Non-pigmented ciliary epithelial cell (primary cell): Measurements from ENCODE around the gene OR5AC2.
A peak's percentile ranks its signal among the peaks of the same experiment; 100 is the strongest.

Experiments
- DNase-seq: peaks from one replicate; pipeline ENCODE4 v3.0.0-alpha.2; 2010; ENCODE audit warnings: low read depth

The OR5AC2 gene, protein sequence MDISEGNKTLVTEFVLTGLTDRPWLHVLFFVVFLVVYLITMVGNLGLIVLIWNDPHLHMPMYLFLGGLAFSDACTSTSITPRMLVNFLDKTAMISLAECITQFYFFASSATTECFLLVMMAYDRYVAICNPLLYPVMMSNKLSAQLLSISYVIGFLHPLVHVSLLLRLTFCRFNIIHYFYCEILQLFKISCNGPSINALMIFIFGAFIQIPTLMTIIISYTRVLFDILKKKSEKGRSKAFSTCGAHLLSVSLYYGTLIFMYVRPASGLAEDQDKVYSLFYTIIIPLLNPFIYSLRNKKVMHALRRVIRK

DNA sequence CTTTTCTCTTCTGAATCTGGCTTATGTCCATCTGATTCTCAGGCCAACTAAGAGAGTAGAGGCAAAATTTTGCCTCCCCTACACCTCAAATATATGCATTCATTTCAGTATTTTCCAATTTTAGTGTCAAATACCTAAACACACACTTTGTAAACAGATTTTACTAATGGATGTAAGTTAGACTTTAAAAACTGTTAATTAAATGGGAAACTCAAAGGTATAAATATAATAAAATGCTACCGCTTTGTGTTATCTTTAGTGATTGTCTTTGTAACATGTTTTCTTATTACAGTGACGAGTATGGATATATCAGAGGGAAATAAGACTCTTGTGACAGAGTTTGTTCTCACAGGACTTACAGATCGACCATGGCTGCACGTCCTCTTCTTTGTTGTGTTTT, at the start of gene OR5AC2:
Gene OR5AC2 (plus strand): TSS at position 301 of the 400 bp plus-strand sequence. CDS start 0 bp downstream, at position 301.
- no peak for DNase-seq

DNA sequence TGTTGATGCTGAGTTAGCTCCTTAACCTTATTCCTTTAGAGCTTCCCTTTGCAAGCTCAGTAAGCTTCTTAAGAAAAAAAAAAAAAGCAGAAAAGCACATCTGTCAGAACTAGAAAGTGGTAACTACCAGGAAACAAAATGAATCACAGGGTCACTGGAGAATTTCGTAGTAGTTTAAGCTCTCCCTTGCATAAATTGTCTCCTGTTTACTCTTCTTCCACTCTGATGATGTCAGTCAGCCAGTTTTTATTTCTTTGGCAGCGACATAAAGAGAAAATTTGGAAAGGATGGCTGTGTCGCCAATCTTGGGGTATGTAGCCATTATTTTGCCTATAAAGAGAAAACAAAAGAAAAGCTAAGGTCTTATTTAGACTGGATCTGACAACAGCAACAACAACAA, 48.7 kb upstream of the OR5AC2 start:
- DNase-seq, result no peak

DNA sequence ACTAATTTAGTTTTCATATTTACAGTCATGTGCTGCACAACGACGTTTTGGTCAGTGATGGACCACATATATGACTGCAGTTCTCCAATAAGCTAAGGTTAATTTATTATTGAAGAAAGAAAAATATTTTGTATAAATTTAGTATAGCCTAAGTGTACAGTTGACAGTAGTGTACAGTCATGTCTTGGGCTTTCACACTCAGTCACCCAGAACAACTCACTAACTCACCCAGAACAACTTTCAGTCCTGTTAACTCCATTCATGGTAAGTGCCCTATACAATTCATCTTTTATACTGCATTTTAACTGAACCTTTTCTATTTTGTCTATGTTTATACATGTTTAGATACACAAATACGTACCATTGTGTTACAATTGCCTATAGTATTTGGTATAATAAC, 48.1 kb upstream of the OR5AC2 start:
- no peak for DNase-seq

DNA sequence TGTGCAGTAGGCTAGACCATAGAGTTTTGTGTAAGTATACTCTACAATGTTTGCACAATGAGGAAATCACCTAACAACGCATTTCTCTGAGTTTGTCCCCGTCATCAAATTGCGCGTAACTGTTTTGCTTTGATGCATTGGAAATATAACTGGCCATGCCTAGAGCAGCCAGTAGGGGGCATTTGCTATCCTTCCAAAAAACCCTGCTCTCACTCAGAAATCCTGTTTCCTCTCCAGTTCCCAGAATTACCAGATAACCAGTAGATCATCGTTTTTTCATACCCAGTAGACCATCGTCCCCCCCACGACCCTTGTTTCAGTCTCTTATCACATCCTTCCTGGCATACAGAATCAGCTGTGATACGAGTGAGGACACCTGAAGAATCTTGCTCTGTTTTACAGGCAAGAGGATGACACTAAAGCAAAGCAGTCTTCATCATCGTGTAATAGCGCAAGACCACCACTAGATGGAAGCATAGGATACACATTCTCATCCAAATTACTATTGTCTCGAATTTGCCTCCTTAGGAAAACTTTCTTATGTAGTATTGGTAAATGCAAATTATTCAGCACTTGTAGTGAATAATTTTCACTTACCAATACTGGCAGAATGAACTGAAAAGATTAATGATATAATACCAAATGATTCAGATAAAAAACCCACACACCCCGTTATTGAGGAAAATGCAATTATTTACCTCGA, 47.5 kb upstream of the OR5AC2 start:
- DNase-seq, result peak; percentile 55

DNA sequence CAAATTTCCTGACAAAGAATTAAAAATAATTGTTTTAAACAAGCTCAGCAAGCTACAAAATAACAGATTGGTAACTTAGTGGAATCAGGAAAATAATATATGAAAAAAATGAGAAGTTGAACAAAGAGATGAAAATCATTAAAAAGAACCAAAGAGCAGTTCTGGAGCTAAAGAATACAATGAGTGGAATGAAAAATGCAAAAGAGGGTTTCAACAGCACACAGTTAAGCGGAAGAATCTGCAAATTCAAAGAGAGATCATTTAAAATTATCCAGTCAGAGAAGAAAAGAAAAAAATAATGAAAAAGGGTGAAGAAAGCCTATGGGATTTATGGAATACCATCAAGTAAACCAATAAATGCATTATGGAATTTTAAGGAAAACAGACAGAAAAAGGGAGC, 45.6 kb upstream of the OR5AC2 start:
- DNase-seq, result no peak

DNA sequence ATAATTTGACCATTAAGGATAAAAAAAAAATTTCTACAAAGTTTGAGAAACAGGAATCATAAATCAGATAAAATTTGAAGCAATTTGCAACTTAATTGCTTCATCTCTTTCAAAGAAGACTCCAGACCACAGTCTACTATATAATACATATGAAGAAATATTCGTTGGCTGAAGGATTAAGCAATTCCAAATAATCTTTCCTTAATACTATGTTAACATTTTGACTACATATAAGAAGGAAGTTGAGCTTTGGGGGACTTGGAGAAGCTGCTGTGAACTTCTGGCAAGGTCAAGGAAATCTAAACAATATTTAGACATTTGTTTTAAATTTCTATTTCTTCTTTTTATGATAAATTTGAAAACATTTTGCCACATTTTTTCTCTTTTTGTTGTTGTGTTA, 38.4 kb upstream of the OR5AC2 start:
- DNase-seq, result no peak

DNA sequence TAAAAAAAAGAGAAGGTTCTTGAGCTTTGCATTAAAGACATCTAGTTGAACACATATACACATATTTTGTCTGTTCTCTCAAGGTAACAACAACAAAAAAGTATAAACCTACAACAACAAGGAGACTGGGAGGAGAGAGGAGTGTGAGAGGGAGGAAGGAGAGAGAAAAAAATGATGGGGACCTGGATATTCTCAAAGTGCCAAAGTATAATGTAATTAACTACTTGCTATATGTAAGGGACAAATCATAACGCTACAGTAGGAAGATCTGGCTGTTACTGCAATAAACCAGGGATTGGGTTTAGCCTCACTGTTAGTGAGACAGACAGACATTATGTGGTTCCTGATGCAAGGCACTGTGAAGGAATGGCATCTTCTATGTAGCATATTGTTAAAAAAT, 37.7 kb upstream of the OR5AC2 start:
- DNase-seq, result no peak

DNA sequence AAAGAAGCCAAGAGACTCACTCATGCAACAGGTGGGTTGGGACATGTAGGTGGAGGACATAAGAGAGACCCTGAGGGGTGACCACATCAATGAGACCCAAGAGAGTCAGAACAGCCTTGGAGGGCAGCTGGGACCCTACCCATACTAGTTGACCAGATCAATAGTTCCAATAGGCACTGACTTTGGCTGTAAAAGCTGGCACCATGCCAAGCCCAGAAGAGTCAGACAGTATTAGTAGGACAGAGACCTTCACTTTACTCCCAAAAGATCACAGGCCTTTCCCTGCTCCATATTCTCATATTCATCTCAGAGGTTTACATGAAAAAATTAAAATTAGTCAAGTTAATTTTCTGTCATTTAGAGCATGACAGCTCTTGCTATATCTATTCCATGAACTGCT, 30.9 kb upstream of the OR5AC2 start:
- no peak for DNase-seq

DNA sequence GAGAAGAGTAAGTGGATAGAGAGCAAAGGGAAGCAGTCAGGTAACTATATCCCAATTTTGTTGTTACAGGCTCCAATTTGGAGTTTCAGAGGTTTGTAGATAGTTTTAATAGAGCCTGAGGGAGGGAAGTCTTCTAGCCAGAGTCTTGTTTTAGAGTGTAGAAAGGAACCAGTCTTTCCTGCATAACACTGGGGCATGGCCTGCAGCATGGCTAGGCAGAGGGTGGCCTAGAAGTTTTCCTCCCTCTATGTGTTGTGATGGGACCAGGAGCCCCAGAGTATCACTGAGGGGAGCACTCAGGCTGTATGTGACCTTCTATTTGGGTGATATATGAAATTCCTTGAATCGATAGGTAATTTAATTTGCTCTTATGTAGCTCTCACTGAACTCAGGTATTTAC, 29.3 kb upstream of the OR5AC2 start:
- DNase-seq, result no peak

DNA sequence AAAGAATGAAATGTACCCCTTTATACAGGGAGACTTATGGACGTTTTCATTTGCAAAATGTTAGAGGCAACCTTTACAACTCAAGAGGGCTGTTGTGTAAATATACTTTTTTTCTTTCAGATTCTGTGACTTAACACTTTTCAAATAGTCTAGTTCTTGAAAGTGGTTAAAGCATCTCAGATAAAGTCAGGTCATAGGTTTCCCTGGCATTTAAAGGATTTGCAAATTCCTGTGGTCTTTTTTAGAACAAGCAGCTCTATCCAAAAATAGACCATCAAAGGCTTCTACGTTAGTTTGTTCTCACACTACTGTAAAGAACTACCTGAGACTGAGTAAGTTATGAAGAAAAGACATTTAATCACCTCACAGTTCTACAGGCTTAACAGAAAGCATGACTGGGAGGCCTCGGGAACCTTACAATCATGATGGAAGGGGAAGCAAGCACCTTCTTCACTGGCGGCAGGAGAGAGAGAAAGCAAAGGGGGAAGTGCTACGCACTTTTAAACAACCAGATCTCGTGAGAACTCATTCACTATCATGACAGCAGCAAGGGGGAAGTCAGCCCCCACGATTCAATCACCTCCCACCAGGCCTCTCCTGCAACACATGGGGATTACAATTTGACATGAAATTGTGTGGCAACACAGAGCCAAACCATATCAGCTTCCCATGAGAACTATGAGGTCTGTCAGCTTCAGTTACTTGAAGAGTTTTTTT, 28.6 kb upstream of the OR5AC2 start:
- DNase-seq, result no peak

DNA sequence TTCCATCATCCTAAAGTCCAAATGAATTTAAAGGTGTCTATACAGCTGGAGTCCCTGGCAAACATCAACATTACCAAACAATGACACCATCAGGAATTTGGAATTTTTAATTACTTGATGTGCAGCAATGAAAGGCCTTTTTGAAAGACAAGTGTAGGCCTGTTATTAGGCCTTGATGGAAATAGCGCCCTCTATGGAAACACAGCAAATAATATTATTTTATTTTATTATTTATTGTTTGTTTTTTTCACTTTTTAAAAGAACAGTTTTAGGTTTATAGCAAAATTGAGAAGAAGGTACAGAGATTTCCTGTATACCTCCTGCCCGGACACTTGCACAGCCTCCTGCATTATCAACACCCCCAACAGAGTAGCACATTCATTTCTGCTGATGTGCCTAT, 18.1 kb upstream of the OR5AC2 start:
- DNase-seq, result no peak

DNA sequence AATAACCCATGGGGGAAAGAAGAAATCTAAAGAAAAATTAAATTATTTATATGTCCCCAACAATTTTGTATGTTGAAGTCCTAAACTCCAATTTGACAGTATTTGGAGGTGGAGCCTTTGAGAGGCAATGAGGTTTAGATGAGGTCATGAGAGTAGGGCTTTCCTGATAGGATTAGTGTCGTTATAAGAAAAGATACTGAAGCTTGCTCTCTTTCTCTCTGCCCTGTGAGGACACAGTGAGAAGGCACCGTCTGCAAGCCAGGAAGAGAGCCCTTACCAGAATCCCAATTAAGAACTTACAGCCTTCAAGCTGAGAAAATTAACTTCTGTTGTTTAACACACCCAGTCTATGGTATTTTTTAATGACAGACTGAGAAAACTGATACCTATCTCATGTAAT, 16.1 kb upstream of the OR5AC2 start:
- DNase-seq, result no peak

DNA sequence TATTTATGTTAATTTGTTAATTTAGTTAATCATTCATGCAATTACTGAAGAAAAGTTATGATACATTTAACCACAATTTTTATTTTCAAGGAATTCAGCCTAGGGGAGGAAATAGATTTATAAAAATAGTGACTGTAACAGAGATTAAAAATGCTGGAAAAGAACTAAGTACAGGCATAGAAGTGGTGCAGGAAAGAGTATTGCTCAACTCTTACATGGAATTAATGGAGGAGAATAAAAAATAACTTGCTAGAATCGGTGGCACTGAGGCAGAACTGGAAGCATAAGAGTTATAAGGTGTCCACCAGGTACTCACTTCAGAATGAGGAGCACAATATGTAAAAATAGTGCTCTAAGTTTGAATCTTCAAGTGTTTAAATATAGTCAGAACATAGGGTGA, 13.5 kb upstream of the OR5AC2 start:
- no peak for DNase-seq

DNA sequence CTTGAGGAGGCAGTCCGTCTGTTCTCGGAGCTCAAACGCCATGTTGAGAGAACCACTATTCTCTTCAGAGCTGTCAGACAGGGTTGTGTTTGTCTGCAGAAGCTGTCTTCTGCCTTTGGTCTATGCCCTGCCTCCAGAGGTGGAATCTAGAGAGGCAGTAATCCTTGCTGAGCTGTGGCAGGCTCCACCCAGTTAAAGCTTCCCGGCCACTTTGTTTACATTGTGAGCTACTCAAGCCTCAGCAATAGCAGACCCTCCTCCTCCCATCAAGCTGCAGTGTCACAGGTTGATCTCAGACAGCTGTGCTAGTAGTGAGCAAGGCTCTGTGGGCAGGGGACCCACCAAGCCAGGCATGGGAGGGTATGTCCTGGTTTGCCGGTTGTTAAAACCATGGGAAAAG, 8.9 kb downstream of the OR5AC2 start:
- DNase-seq, result no peak

DNA sequence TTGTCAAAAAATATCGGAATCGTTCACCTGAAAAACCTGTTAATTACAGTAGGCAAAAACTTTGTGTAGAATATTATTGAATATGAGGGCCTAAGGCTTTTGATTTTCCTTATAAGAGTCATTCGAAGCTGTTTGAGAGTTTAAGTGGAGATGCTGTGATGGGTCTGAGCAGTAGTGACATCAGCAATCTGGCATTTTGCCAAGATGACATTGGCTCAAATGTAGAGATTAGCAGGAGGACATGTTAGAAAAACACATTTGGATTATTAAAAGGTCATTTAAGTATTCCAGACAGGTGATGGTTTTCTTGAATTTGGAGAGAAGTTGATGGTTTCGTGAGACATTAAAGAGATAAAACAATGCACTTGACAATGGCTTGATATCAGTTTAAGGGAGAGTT, 12.9 kb downstream of the OR5AC2 start:
- DNase-seq, result no peak

DNA sequence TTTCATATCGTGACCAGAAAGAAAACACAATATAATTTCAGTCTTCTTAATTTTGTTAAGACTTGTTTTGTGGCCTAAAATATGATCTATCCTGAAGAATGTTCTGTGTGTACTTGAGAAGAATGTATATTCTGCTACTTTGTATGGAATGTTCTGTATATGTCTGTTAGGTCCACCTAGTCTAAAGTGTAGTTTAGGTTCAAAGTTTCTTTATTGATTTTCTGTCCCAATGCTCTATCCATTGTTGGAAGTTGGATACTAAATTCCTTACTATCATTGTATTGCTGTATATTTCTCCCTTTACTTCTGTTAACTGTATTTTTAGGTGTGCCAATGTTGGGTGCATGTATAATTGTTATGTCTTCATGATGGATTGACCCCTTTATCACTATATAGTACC, 21.2 kb downstream of the OR5AC2 start:
- DNase-seq, result no peak

DNA sequence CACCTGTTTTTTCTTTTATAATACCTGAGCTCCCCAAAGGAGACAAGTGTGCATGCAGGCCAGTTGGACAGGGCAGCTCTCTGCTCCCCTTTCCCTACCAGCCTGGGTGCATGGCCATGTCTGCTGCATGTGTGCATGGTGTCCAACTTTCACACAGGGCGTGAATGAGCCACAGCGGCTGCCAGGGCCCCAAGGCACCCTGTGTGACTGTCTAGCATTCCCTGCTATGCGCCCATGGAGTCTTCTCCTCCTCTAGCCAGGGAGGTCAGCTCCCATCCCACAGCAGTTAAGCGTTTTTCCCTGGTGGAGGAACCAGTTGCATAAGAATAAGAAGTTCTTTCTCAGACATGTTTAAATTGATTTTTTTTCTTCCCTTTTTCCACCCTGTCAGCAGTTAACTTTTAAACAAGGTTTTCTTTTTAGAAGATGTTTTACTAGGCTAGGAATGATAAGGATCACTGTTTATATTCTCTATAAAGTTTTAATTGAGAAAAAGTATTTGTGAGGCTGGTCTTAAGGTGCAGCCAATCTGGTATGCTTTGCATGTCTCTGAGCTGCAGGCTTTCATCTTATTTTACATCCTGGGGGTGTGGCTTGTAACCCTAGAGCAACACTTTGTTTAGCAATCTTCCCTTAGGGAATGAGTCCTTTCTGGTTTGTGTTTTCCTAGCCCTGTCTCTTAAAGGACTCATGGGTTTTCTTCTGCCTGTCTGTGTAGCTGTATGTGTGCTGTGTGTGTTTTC, 23.0 kb downstream of the OR5AC2 start:
- no peak for DNase-seq

DNA sequence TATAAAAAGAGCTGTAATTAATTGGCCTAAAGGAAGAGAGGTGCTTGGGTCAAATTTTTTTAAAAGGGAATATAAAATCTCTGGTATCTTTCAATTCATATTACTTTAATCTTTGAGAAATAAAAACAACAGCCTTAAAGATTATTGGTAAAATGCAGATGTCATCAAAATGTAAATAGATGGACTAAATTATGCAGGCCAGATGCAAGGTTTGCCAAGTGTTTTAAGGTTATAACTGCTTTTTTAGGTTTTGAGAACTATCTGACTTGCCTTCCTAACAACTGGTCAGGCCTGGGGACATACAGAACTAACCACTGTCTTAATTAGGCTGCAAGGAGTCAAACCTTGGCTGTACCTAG, 23.6 kb downstream of the OR5AC2 start:
- DNase-seq, result no peak

DNA sequence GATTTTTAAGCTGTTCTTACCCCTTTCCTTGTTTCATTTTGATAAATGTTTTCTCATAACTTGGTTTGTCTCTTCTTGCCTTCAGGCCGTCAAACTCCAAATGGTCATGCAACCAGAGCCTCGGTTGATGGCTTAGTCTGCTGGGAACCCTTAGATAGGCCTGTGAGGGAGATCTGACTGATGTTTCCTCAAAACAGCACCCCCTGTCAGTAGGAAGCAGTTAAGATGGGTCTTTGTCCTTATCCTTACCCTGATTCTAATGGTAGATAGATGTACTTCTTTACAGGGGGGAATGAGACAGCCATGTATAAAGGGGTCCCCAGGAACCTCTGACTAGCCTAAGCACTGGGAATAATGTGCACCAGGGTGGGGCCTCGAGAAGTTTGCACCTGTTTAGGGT, 27.3 kb downstream of the OR5AC2 start:
- no peak for DNase-seq

DNA sequence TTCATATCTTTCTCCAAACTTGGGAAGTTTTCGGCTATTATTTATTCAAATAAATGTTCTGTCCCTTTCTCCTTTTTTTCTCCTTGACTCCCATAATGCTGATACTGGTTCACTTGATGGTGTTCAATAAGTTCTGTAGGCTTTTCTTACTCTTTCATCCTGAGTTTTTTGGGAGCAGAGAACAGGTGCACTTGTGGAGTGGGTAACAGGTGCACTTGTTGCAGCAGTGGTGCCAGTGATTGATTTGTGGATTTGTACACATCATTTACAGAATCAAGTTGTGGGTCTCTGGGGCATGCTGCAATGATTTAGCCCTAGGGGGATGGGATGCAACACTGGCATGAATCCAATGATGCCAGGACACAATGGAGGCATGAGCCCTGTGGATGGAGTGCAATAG, 28.7 kb downstream of the OR5AC2 start:
- no peak for DNase-seq

DNA sequence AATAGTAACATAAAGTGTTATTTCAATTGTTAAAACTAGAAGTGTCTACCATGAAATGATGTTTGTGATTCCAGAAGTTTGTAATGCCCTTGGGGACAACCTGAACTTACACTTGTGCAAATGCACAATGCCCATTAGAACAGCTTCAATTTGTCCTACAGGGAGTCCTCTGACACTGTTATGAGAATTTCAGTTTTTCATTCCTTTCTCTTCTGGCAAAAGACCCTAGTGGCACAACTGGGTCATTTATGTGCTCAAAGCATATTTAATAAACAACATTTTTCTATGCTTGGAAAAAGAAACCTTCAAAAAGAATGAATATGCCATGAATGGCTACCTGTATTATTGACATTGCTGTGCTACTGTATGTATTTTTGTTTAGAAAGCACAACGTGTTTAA, 43.4 kb downstream of the OR5AC2 start, which contains the start of gene OR5H1:
Gene OR5H1 (plus strand): TSS at position 301 of the 400 bp plus-strand sequence. CDS start 1,977 bp downstream, outside the sequence.
- DNase-seq, result no peak

DNA sequence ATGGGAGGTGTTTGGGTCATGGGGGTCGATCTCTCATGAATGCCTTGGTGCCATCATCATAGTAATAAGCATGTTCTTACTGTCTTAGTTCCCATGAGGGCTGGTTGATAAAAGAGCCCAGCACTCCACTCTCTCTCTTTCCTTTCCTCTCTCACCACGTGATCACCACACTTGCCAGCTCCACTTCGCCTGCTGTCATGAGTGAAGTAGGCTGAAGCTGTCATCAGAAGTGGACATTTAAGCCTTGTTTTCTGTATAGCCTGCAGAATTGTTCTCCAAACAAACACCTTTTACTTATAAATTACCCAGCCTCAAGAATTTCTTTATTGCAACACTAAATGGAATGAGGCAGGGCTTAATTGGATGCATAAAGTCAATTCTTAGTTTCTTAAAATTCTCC, 49.7 kb downstream of the OR5AC2 start:
- no peak for DNase-seq
